Activated CD4-positive, alpha-beta T cell treated with anti-CD3 and anti-CD28 coated beads, Interleukin-2, amount 10 ng/mL, durations not matched to agents 24 days and 14 days (primary cell): Measurements from ENCODE around the gene SLC9C2. TPM values are rescaled to one million over a fixed set of nuclear protein-coding genes. Genes with fewer than 3 reads are reported as not detected.

ENCODE experiments used
- DNase-seq: peaks from one replicate; pipeline ENCODE4 v3.0.0; 2022
- H3K27ac Mint-ChIP-seq: one replicate; pipeline ENCODE4 v1.8.0; 2022; ENCODE audit warnings: mild to moderate bottlenecking, mixed read lengths
- H3K27me3 Mint-ChIP-seq: one replicate; pipeline ENCODE4 v1.8.0; 2022; ENCODE audit warnings: mixed read lengths
- H3K36me3 Mint-ChIP-seq: one replicate; pipeline ENCODE4 v1.8.0; 2022; ENCODE audit warnings: low read depth, mild to moderate bottlenecking, mixed read lengths
- H3K4me1 Mint-ChIP-seq: one replicate; pipeline ENCODE4 v1.8.0; 2021; ENCODE audit warnings: mixed read lengths
- H3K4me3 Mint-ChIP-seq: one replicate; pipeline ENCODE4 v1.8.0; 2022; ENCODE audit warnings: mild to moderate bottlenecking, moderate library complexity, mixed read lengths
- H3K9me3 Mint-ChIP-seq: one replicate; pipeline ENCODE4 v1.8.0; 2021; ENCODE audit warnings: mixed read lengths
- intact Hi-C: fragments of 100-400 bp; cut with micrococcal nuclease; formaldehyde crosslinking; loops from one replicate; pipeline ENCODE4 v1.15.1; 2023
- total RNA-seq: library from RNA; stranded (reverse); gene quantifications from 2 replicates; pipeline ENCODE4 v1.2.3, GENCODE V29; 2022

Gene SLC9C2
- total RNA-seq, 1 donor from 2014 or later: not detected

DNA sequence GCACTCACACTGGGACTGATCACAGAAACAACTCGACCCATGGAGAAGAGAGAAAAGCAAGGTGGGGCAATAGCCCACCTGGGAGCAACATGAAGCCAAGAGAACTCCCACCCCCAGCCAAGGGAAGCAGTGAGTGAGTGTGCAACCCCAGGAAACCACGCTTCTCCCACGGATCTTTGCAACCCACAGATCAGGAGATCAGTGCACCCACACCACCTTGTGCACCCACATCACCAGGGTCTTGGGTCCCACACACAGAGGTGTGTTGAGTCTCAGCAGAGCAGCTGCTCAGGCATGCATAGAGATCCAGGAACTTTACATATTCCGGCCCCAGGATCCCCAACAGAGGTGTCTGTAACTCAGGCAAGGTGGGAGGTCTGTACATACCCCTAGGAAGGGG, 143.0 kb downstream of the SLC9C2 start:
- Mint-ChIP-seq H3K4me3 (no peak overlapping the region), H3K9me3 (peaks cover 26% of the 10 kb centered on the region), H3K4me1 (peaks cover 18% of the 10 kb centered on the region), H3K27me3 (no peaks in the 10 kb centered on the region), H3K27ac (no peak overlapping the region), H3K36me3 (peaks cover 74% of the 10 kb centered on the region)
- DNase-seq: no peak
- intact Hi-C loops: no loop called here

GRCh38 chr1:173454966-173455524, 147.8 kb downstream of the SLC9C2 start:
- Mint-ChIP-seq H3K9me3 (peaks cover 6% of the 10 kb centered on the region), H3K27me3 (no peaks in the 10 kb centered on the region), H3K4me1 (peaks cover 19% of the 10 kb centered on the region), H3K36me3 (peaks cover 36% of the 10 kb centered on the region), H3K4me3 (no peak overlapping the region), H3K27ac (no peak overlapping the region)
- intact Hi-C loops: no loop called here
- peak; percentile 54 for DNase-seq

- peak; percentile 10 for DNase-seq
- Mint-ChIP-seq H3K9me3 (peaks cover 6% of the 10 kb centered on the region), H3K4me3 (no peak overlapping the region), H3K27me3 (no peaks in the 10 kb centered on the region), H3K4me1 (peaks cover 13% of the 10 kb centered on the region), H3K27ac (no peak overlapping the region), H3K36me3 (peaks cover 40% of the 10 kb centered on the region)
- intact Hi-C loops: no loop called here
These were observed 148.9 kb downstream of the SLC9C2 start for GRCh38 chr1:173453982-173454381.

DNA sequence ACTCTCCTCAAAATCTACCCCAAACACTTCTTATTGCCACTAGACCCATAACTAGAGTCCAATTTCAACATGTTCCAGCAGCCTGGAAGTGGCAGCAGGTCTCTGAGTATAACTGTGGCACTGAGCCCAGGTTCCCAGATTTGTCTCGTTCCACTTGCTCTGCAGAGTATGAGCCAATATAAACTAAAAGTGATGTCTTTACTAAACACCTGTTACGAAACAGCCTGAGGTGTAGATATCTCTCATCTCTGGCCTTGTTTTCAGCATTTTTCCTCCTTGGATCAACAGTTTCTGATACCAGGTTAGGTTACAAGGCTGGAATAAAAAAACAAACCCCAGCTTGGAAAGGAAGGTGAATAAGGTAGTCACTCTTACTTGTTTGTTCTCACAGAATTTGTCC, 150.9 kb downstream of the SLC9C2 start:
- Mint-ChIP-seq H3K27ac (no peak overlapping the region), H3K4me1 (peaks cover 13% of the 10 kb centered on the region), H3K36me3 (peaks cover 44% of the 10 kb centered on the region), H3K27me3 (no peaks in the 10 kb centered on the region), H3K9me3 (peaks cover 6% of the 10 kb centered on the region), H3K4me3 (no peak overlapping the region)
- intact Hi-C loops: no loop called here
- peak; percentile 45 for DNase-seq

Other genes starting within 250 kb of the SLC9C2 start
- gene PRDX6, start 125.7 kb downstream of the SLC9C2 start, total RNA-seq: 127 and 131 TPM in 2 replicates
- gene TEX50, start 32.3 kb upstream of the SLC9C2 start, total RNA-seq: not detected in 2 replicates
- not detected in 2 replicates for gene ANKRD45, start 66.8 kb upstream of the SLC9C2 start, total RNA-seq
- 15.4 and 17.1 TPM in 2 replicates for gene KLHL20, start 111.9 kb upstream of the SLC9C2 start, total RNA-seq
- gene DARS2, start 221.6 kb upstream of the SLC9C2 start, total RNA-seq: 47.6 and 52.2 TPM in 2 replicates
- 23.2 and 24.4 TPM in 2 replicates for gene CENPL, start 221.8 kb upstream of the SLC9C2 start, total RNA-seq